ENCODE measurements around the gene PHLDB2.

Gene PHLDB2

GRCh38 chr3:111923806-111924205 is 64.7 kb downstream of the PHLDB2 start:
- no peak for DNase-seq (ENCODE audit: low read depth, low spot score)

- DNase-seq (ENCODE audit: low read depth, low spot score), result no peak
These were observed 65.2 kb downstream of the PHLDB2 start for GRCh38 chr3:111924283-111924682.

- DNase-seq (ENCODE audit: low read depth, low spot score), result no peak
These were observed 67.2 kb downstream of the PHLDB2 start for GRCh38 chr3:111926266-111926676.

- no peak for DNase-seq (ENCODE audit: low read depth, low spot score)
These were observed 69.5 kb downstream of the PHLDB2 start for GRCh38 chr3:111928613-111929012.

GRCh38 chr3:111929484-111929883 is 70.4 kb downstream of the PHLDB2 start:
- no peak for DNase-seq (ENCODE audit: low read depth, low spot score)

GRCh38 chr3:111932946-111933345 is 73.9 kb downstream of the PHLDB2 start:
- DNase-seq (ENCODE audit: low read depth, low spot score), result no peak

- DNase-seq (ENCODE audit: low read depth, low spot score), result peak; percentile 10
These were observed 77.3 kb downstream of the PHLDB2 start for GRCh38 chr3:111936191-111936841.

- DNase-seq (ENCODE audit: low read depth, low spot score), result no peak
These were observed 77.9 kb downstream of the PHLDB2 start for GRCh38 chr3:111936967-111937366.

GRCh38 chr3:111937871-111938270 is 78.8 kb downstream of the PHLDB2 start:
- DNase-seq (ENCODE audit: low read depth, low spot score), result no peak

- DNase-seq (ENCODE audit: low read depth, low spot score), result no peak
These were observed 80.8 kb downstream of the PHLDB2 start for GRCh38 chr3:111939873-111940272.

- DNase-seq (ENCODE audit: low read depth, low spot score), result no peak
These were observed 84.5 kb downstream of the PHLDB2 start for GRCh38 chr3:111943533-111943932.

- no peak for DNase-seq (ENCODE audit: low read depth, low spot score)
These were observed 85.3 kb downstream of the PHLDB2 start for GRCh38 chr3:111944372-111944771.

- no peak for DNase-seq (ENCODE audit: low read depth, low spot score)
These were observed 88.2 kb downstream of the PHLDB2 start for GRCh38 chr3:111947231-111947630.

GRCh38 chr3:111948786-111949185 is 89.7 kb downstream of the PHLDB2 start:
- DNase-seq (ENCODE audit: low read depth, low spot score), result no peak

- no peak for DNase-seq (ENCODE audit: low read depth, low spot score)
These were observed 90.6 kb downstream of the PHLDB2 start for GRCh38 chr3:111949712-111950111.

GRCh38 chr3:111951032-111951431 is 92.0 kb downstream of the PHLDB2 start:
- DNase-seq (ENCODE audit: low read depth, low spot score), result no peak

- DNase-seq (ENCODE audit: low read depth, low spot score), result no peak
These were observed 93.0 kb downstream of the PHLDB2 start for GRCh38 chr3:111952086-111952485.

- no peak for DNase-seq (ENCODE audit: low read depth, low spot score)
These were observed 93.9 kb downstream of the PHLDB2 start for GRCh38 chr3:111952866-111953450.

- DNase-seq (ENCODE audit: low read depth, low spot score), result peak; percentile 57
These were observed 95.3 kb downstream of the PHLDB2 start for GRCh38 chr3:111954228-111954990.

- no peak for DNase-seq (ENCODE audit: low read depth, low spot score)
These were observed 96.8 kb downstream of the PHLDB2 start for GRCh38 chr3:111955876-111956275.

GRCh38 chr3:111956449-111956848 is 97.4 kb downstream of the PHLDB2 start:
- DNase-seq (ENCODE audit: low read depth, low spot score), result no peak

- no peak for DNase-seq (ENCODE audit: low read depth, low spot score)
These were observed 98.1 kb downstream of the PHLDB2 start for GRCh38 chr3:111956995-111957734.
